GM19099 (cell line): Measurements from ENCODE around the gene MUS81.

Source experiments
- POLR2A ChIP-seq: IDR thresholded peaks from 3 replicates; pipeline ENCODE4 v1.6.1; 2011; ENCODE audit warnings: low read depth; ENCODE audit not compliant: insufficient read length; ENCODE audit errors: extremely low read depth

MUS81 gene

DNA sequence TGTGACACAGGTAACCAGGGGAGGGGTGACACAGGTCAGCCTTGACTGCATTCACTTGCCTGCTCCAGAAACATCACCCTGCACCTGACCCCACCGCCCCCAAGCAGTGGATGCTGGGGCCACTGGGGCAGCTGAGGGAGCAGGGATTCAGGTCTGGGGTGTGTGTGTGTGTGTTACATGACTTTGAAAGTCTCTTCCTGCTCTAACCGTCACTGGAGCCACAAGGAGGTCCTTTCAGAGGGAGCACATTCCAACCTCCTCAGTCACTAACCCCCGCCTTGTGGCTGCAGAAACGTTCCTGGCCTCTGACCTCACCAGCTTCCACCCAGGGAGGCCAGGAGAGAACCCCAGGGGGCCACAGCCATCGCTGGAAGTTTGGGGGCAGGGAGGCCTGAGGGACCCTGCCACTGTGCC is 42.8 kb downstream of the MUS81 start:
- no peak for TF ChIP-seq POLR2A

DNA sequence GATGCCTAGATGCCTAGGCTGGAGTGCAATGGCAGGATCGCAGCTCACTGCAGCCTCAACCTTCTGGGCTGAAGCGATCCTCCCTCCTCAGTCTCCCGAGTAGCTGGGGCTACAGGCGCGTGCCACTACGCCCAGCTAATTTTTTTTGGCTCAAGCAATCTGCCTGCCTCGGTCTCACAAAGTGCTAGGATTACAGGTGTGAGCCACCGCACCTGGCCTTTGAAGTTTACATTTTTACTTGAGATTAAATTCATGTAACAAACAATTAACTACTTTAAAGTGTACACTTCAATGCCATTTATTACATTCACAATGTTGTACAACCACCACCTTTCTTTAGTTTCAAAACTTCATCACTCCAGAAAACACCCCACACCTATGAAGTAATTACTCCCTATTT is 43.5 kb downstream of the MUS81 start:
- no peak for TF ChIP-seq POLR2A

DNA sequence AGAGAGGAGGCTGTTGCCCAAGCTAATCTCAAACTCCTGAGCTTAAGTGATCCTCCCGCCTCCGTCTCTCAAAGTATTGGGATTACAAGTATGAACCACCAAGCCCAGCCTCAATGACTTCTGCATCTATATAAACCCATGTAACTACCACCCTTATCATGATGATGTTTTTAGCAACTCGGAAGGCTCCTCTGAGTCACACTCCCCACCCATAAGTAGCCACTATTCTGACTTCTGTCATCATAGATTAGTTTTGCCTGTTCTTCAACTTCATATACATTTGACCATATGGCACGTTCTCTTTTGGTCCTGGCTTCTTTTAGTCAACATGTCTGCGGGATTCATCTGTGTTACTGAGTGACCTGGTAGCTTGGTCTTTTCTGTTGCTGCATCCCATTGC is 46.4 kb downstream of the MUS81 start:
- TF ChIP-seq POLR2A: no peak

DNA sequence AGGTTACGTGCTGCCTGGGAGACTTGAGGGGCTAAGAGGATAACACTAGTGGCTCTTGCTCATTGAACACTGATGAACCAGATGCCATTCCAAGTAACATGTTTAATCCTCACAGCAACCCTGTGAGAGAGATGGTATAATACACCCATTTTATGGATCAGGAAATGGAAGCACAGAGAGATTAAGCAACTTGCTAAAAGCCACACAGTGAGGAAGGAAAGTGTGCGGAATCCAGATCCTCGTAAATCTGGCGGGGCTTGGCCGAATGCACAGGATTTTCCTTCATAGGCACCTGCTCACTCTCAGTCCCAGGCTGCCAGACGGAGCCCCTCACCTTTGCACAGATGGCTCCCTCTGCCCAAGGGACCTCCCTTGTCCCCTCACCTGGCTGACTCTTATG is 47.6 kb downstream of the MUS81 start:
- TF ChIP-seq POLR2A: no peak

DNA sequence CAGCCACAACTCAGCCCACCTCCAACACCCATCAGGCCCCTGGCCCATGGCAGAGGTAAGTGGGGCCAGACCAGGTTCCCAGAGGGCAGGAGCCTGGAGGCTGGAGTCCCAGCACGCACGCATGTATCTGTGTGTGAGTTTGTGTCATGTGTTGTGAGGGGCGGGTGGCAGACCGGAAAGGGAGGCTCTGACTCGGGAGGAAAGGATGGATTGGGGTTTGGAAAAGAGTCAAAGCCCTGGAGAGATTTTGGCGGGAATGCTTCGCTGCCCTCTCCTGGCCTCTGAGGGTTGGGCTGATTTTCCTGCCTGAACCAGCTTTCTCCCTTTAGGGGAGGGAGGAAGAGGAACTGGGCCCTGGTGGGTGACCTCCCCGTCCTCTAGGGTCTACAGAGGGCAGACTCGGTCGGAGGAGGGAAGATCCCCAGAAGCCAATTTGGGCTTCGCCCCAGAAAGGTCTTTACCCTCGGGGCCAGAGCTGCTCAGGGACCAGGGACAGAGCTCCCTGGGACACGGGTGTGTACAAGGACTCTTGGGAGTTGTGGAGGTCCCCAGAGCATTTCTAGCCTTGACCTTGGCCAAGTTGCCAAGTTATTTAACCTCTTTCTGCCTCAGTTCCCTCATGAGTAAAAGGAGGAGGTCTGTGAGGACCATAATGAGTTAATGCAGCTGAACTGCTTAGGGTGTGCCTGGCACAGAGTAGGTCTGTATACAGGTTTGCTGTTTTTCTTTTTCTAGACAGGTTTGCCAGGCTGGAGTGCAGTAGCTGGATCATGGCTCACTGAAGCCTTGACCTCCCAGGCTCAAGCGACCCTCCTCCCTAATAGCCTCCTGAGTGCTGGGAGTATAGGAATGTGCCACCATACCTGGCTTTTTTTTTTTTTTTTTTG is 51.7 kb downstream of the MUS81 start:
- TF ChIP-seq POLR2A: no peak

DNA sequence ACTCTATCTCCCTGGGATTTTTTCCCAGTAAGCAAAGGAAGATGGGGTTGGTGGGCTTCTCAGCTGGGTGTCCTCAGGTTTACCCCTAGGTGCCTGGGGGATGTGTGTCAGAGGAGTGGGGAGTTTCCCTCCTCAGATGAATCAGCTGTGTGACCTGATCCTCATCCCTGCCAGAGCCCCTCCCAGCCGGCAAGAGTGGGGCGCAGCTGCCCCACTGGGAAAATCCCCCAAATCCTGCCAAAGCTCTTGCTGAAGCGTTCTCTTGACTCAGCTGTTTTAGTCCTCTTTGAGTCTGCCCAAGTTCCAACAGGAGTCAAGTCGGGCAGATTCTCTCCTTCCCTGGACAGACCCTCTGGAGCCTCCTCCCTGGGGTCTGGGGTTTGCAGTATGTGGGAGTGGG is 52.6 kb downstream of the MUS81 start:
- no peak for TF ChIP-seq POLR2A

DNA sequence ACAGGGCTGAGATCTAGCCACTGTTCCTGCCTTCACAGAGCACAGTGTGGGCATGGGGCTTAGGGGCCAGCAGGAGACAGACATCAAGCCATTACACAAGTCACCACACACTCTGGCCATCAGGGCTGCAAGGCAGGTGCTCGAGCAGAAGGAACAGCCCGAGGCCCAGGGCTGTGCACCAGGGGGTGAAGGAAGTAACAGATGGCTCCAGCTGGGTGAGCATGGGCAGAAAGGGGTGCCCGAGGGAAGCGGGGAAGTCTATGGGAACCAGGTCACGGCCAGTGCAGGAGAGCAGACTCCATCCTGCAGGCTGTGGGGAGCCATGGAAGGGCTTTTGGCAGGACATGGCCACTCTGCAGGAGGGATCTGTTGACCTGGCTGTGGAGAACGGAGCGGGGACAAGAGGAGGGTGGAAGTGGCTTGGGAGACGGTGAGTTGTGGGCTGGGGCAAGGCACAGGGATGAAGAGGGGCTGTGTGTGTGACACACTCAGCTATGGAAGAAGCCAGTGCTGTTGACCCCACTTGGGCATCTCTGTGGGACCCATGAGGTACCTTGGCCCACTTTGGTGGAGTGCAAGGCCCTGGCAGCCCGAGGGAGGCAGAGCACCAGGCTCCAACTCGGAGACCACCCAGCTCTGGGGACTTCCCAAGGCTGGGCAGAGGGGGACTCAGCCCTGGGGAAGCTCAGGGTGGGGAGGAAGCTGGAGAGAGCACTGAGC is 55.0 kb downstream of the MUS81 start:
- no peak for TF ChIP-seq POLR2A

DNA sequence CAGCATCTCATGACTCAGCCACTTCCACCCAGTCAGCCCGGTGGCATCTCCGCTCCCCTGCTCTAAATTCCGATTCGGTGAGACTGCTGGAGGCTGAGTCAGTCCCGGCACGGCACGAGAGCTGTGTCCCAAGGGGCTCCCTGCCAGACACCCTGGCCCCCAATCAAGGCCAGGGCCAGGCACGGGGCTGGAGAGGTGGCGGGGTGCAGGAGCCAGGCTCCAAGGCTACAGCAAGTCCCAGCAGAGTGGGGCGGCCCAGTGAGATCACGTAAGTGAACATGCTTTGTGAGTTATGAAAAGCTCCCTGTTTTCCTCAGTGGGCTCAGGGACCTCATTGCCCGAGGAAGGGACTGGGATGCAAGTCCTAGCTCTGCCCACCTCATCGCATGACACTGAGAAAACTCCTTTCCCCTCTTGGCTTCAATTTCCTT is 55.6 kb downstream of the MUS81 start:
- TF ChIP-seq POLR2A: no peak
